ENCODE data around the gene SPSB1. TPM values are rescaled to one million over a fixed set of nuclear protein-coding genes. Genes with fewer than 3 reads are reported as not detected.

SPSB1 gene
- total RNA-seq, 2 donors from 2014 or later = 20.4 to 26.9 TPM

GRCh38 chr1:9317072-9317471, 24.4 kb downstream of the SPSB1 start:
- no peak for DNase-seq
- H3K4me3 Mint-ChIP-seq = no peak overlapping the region
- Histone ChIP-seq H3K4me3 (ENCODE audit: low read length) (no peak overlapping the region), H3K4me1 (ENCODE audit: control insufficient read depth, insufficient read depth, low read length) (peaks cover 32% of the 10 kb centered on the region), H3K27me3 (ENCODE audit: control insufficient read depth, insufficient read depth, low read length, poor library complexity, severe bottlenecking) (no peaks in the 10 kb centered on the region), H3K36me3 (ENCODE audit: control insufficient read depth, insufficient read depth, low read length) (peaks cover 3% of the 10 kb centered on the region), H3K9me3 (ENCODE audit: control insufficient read depth, low read length) (no peaks in the 10 kb centered on the region), H3K27ac (ENCODE audit: low read depth, low read length) (no peak overlapping the region), H3K9ac (ENCODE audit: extremely low read depth, low read length, poor library complexity, severe bottlenecking) (no peak overlapping the region)
- WGBS, 2 experiments (ENCODE audit: insufficient coverage in 1 of 2, insufficient read length in 1 of 2) = 88 to 100% methylated on average over 2 to 7 of the region's 7 CpGs
- H3K27ac Mint-ChIP-seq = peak overlapping the region; percentile 60
- no peak for TF ChIP-seq CTCF (conservative IDR thresholded peaks at IDR 0.05)
- no peaks in the 10 kb centered on the region for H3K27me3 Mint-ChIP-seq (ENCODE audit: insufficient read depth)
- H3K4me1 Mint-ChIP-seq = peaks cover 55% of the 10 kb centered on the region
- H3K9me3 Mint-ChIP-seq = no peaks in the 10 kb centered on the region
- H3K36me3 Mint-ChIP-seq (ENCODE audit: low read depth) = peaks cover 12% of the 10 kb centered on the region

GRCh38 chr1:9317591-9318417, 25.1 kb downstream of the SPSB1 start:
- 85 to 88% methylated on average over 19 to 27 of the region's 28 CpGs for WGBS, 2 experiments (ENCODE audit: insufficient coverage in 1 of 2, insufficient read length in 1 of 2)
- Histone ChIP-seq H3K9me3 (ENCODE audit: control insufficient read depth, low read length) (no peaks in the 10 kb centered on the region), H3K27ac (ENCODE audit: low read depth, low read length) (peak overlapping the region; percentile 18), H3K36me3 (ENCODE audit: control insufficient read depth, insufficient read depth, low read length) (peaks cover 3% of the 10 kb centered on the region), H3K4me3 (ENCODE audit: low read length) (no peak overlapping the region), H3K4me1 (ENCODE audit: control insufficient read depth, insufficient read depth, low read length) (peaks cover 30% of the 10 kb centered on the region), H3K27me3 (ENCODE audit: control insufficient read depth, insufficient read depth, low read length, poor library complexity, severe bottlenecking) (no peaks in the 10 kb centered on the region), H3K9ac (ENCODE audit: extremely low read depth, low read length, poor library complexity, severe bottlenecking) (no peak overlapping the region)
- Mint-ChIP-seq H3K27ac (peak overlapping the region; percentile 78), H3K4me3 (no peak overlapping the region), H3K9me3 (no peaks in the 10 kb centered on the region), H3K36me3 (ENCODE audit: low read depth) (peaks cover 12% of the 10 kb centered on the region), H3K27me3 (ENCODE audit: insufficient read depth) (no peaks in the 10 kb centered on the region), H3K4me1 (peaks cover 53% of the 10 kb centered on the region)
- no peak for TF ChIP-seq CTCF (conservative IDR thresholded peaks at IDR 0.05)
- DNase-seq = no peak

GRCh38 chr1:9319208-9319788, 26.6 kb downstream of the SPSB1 start:
- H3K27me3 Mint-ChIP-seq (ENCODE audit: insufficient read depth) = no peaks in the 10 kb centered on the region
- H3K36me3 Mint-ChIP-seq (ENCODE audit: low read depth) = peaks cover 12% of the 10 kb centered on the region
- no peaks in the 10 kb centered on the region for H3K9me3 Mint-ChIP-seq
- TF ChIP-seq CTCF (conservative IDR thresholded peaks at IDR 0.05) = no peak
- DNase-seq = no peak
- H3K4me1 Mint-ChIP-seq = peaks cover 48% of the 10 kb centered on the region
- peaks cover 3% of the 10 kb centered on the region for H3K36me3 ChIP-seq (ENCODE audit: control insufficient read depth, insufficient read depth, low read length)
- peak overlapping the region; percentile 81 for H3K27ac Mint-ChIP-seq
- peaks cover 30% of the 10 kb centered on the region for H3K4me1 ChIP-seq (ENCODE audit: control insufficient read depth, insufficient read depth, low read length)
- H3K4me3 Mint-ChIP-seq = no peak overlapping the region
- no peaks in the 10 kb centered on the region for H3K9me3 ChIP-seq (ENCODE audit: control insufficient read depth, low read length)
- no peaks in the 10 kb centered on the region for H3K27me3 ChIP-seq (ENCODE audit: control insufficient read depth, insufficient read depth, low read length, poor library complexity, severe bottlenecking)
- WGBS, 2 experiments (ENCODE audit: insufficient coverage in 1 of 2, insufficient read length in 1 of 2) = 91 to 100% methylated on average over 1 to 20 of the region's 20 CpGs
- peak overlapping the region; percentile 20 for H3K27ac ChIP-seq (ENCODE audit: low read depth, low read length)
- no peak overlapping the region for H3K4me3 ChIP-seq (ENCODE audit: low read length)
- no peak overlapping the region for H3K9ac ChIP-seq (ENCODE audit: extremely low read depth, low read length, poor library complexity, severe bottlenecking)
